ENCODE data around the gene UQCR10. TPM values are rescaled to one million over a fixed set of nuclear protein-coding genes. Genes with fewer than 3 reads are reported as not detected.

Gene UQCR10
- 97.0 and 100 TPM in 2 replicates for total RNA-seq

DNA sequence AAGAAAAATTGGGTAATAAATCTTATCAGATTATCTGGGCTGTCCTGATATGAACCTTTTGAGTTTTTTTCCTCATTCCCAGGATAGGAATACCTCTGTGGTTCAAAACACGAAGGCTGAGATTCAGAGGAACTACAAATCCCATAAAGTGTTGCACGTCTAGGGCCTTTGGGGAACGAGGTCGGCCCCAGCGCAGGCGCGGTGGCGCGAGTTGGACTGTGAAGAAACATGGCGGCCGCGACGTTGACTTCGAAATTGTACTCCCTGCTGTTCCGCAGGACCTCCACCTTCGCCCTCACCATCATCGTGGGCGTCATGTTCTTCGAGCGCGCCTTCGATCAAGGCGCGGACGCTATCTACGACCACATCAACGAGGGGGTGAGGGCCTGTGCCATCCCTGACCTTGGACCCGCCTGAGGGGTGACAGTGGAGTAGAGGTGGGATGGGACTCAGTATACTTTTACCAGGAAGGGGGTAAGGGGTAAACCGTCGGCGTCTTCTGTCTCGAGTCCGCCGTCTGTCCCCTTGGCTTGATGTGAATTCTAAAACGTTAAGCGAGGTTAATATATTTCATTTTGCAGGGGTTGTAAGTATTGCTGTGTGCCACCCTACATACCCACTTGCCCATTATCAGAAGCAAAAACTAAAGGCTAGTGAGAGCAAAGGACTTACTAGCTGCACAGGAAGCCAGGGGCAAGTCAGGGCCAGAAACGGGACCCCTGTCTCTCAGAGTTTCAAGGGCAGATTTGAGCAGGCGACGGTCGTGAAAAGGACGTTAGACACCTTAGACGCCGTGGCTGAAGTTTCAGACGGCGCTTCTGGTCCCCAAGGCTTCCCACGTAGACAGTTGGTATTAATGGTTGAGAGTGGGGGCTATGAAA is at the start of gene UQCR10:
TSS of gene UQCR10 (plus strand) at position 199 of the 881 bp plus-strand sequence. CDS start at position 229, 30 bp downstream.

DNA sequence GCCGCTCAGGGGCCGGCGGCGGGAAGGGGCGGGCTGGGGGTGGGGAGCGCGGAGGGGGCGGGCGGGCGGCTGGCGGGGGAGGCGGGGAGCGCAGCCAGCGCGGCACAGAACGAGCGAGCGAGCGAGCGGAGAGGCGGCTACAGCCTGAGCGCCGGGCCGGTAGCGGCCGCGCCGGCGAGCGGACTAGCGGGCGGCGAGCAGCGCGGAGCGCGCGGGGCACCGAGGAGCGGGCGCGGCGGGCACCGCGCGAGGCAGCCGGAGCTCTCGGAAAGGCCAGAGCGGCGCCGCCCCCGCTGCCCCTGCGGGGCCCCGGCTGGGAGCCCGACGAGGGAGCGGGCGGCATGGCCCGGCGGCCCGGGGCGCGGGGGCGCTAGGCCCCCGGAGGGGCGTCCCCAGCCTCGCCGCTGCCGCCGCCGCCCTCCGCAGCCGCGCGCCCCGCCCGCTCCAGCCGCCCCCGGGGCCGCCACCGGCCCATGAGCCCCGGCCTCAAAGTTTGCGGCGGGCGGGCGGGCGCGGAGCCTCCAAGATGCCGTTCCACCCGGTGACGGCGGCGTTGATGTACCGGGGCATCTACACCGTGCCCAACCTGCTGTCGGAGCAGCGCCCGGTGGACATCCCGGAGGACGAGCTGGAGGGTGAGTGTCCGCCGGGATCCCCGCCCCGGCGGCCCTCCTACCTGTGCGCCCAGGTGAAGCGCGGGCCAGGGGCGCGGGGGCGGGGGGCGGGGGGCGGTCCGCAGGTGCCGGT is 47.1 kb upstream of the UQCR10 start, which contains the start of gene CABP7:
TSS of gene CABP7 (plus strand) at position 105 of the 747 bp plus-strand sequence. CDS start at position 527, 422 bp downstream.

DNA sequence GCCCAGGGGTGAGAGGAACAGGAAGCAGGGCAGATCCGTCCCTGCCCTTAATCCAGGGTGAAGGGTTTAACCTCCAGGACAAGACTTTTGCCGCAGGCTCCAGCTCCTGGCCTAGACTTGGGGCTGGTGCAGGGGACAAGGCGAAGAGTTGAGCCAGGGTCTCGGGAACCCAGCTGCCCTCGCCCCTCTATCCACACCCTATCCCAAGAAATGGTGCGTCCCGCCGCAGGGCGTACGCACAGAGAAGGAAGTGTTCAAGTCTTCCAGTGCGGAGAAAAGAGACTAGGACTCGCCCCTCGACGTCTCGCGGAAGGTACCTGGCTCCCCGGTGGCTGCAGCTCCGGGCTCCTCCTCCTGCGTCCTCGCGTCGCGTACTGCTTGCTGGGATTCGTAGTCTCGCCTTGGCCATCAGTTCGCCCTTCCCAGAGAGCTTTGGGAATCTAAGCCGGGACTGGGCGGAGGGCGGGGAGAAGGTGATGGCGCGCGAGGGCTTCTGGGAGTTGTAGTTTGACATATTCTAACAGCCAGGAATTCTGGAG is 468 bp upstream of the UQCR10 start, which contains the start of gene ZMAT5:
TSS of gene ZMAT5 (minus strand) at position 376 of the 539 bp plus-strand sequence. CDS start 18,463 bp downstream, outside the sequence.

Other genes with a start within 250 kb of the UQCR10 start
- gene THOC5, start 213.6 kb upstream of the UQCR10 start, total RNA-seq = 29.1 and 40.3 TPM in 2 replicates
- gene NIPSNAP1, start 186.3 kb upstream of the UQCR10 start, total RNA-seq = 81.8 and 96.6 TPM in 2 replicates
- 34.5 and 64.0 TPM in 2 replicates for gene NF2, start 163.7 kb upstream of the UQCR10 start, total RNA-seq
- not detected in 2 replicates for gene CABP7, start 47.4 kb upstream of the UQCR10 start, total RNA-seq
- gene ZMAT5, start 362 bp upstream of the UQCR10 start, total RNA-seq = 35.3 and 41.8 TPM in 2 replicates
- 22.1 and 23.8 TPM in 2 replicates for gene ASCC2, start 70.9 kb downstream of the UQCR10 start, total RNA-seq
- 16.0 and 27.3 TPM in 2 replicates for gene MTMR3, start 115.8 kb downstream of the UQCR10 start, total RNA-seq

Data from epithelial cell of alveolus of lung (primary cell).